Mesenchymal stem cell (in vitro differentiated cells and primary cell): ENCODE measurements around the gene IGLON5.

Experiments
- DNase-seq: peaks from one replicate; pipeline ENCODE4 v3.0.0-alpha.2; 2013
- H2AFZ ChIP-seq: one replicate; pipeline ENCODE4 v1.6.1; 2013; ENCODE audit warnings: low read depth, mild to moderate bottlenecking, control low read depth, inconsistent platforms, low read length, moderate library complexity
- H2AK5ac ChIP-seq: 2 replicates; pipeline ENCODE4 v1.6.1; 2013; ENCODE audit warnings: low read length, moderate library complexity, mild to moderate bottlenecking, inconsistent platforms; ENCODE audit not compliant: severe bottlenecking
- H2BK120ac ChIP-seq: one replicate; pipeline ENCODE4 v1.6.1; 2013; ENCODE audit warnings: low read depth, mild to moderate bottlenecking, inconsistent platforms, low read length, moderate library complexity
- H2BK12ac ChIP-seq, 2 experiments: one replicate each; pipeline ENCODE4 v1.6.1; 2013; ENCODE audit warnings: inconsistent platforms in 2 of 2, low read length in 2 of 2, mild to moderate bottlenecking in 2 of 2, moderate library complexity in 2 of 2, control low read depth in 1 of 2
- H2BK15ac ChIP-seq: one replicate; pipeline ENCODE4 v1.6.1; 2013; ENCODE audit warnings: mild to moderate bottlenecking, low read depth, inconsistent platforms; ENCODE audit not compliant: poor library complexity, severe bottlenecking
- H2BK5ac ChIP-seq: 2 replicates; pipeline ENCODE4 v1.6.1; 2013; ENCODE audit warnings: low read depth, mild to moderate bottlenecking, low read length, control low read depth, inconsistent platforms; ENCODE audit not compliant: poor library complexity, severe bottlenecking
- H3K14ac ChIP-seq, 2 experiments: one replicate each; pipeline ENCODE4 v1.6.1; 2013; ENCODE audit warnings: inconsistent platforms in 2 of 2, low read length in 2 of 2, control low read depth in 1 of 2, mild to moderate bottlenecking in 1 of 2, moderate library complexity in 1 of 2
- H3K18ac ChIP-seq, 2 experiments: one replicate each; pipeline ENCODE4 v1.6.1; 2013; ENCODE audit warnings: inconsistent platforms in 2 of 2, low read length in 2 of 2, control low read depth in 1 of 2, low read depth in 1 of 2, mild to moderate bottlenecking in 1 of 2
- H3K23ac ChIP-seq, 2 experiments: one replicate each; pipeline ENCODE4 v1.6.1; 2013; ENCODE audit warnings: inconsistent platforms in 2 of 2, low read length in 2 of 2, mild to moderate bottlenecking in 2 of 2, moderate library complexity in 2 of 2, control low read depth in 1 of 2
- H3K27ac ChIP-seq: 2 replicates; pipeline ENCODE4 v1.5.1; 2013; ENCODE audit warnings: mild to moderate bottlenecking, moderate library complexity, low read length, control low read depth, inconsistent platforms; ENCODE audit not compliant: poor library complexity, severe bottlenecking
- H3K27me3 ChIP-seq, 2 experiments: 2 replicates each; pipeline versions ENCODE4 v1.6.1 to v1.7.0; 2013; ENCODE audit warnings: low read length in 2 of 2, mild to moderate bottlenecking in 2 of 2, moderate library complexity in 2 of 2, control low read depth in 1 of 2, inconsistent platforms in 1 of 2; ENCODE audit not compliant: control insufficient read depth in 1 of 2, insufficient read depth in 1 of 2
- H3K36me3 ChIP-seq, 2 experiments: 2 replicates each; pipeline versions ENCODE4 v1.6.1 to v1.7.0; 2013; ENCODE audit warnings: low read length in 2 of 2, control low read depth in 1 of 2, inconsistent platforms in 1 of 2, low read depth in 1 of 2, mild to moderate bottlenecking in 1 of 2; ENCODE audit not compliant: insufficient read depth in 2 of 2, control insufficient read depth in 1 of 2
- H3K4ac ChIP-seq, 2 experiments: one replicate each; pipeline ENCODE4 v1.6.1; 2013; ENCODE audit warnings: inconsistent platforms in 2 of 2, low read length in 2 of 2, mild to moderate bottlenecking in 2 of 2, moderate library complexity in 2 of 2, control low read depth in 1 of 2, low read depth in 1 of 2
- H3K4me1 ChIP-seq: 2 replicates; pipeline ENCODE4 v1.6.1; 2013; ENCODE audit warnings: low read depth, low read length, control low read depth; ENCODE audit not compliant: control insufficient read depth, insufficient read depth
- H3K4me2 ChIP-seq: 2 replicates; pipeline ENCODE4 v1.6.1; 2013; ENCODE audit warnings: low read length, mild to moderate bottlenecking, inconsistent platforms; ENCODE audit not compliant: poor library complexity, severe bottlenecking
- H3K4me3 ChIP-seq, 2 experiments: 2 replicates each; pipeline versions ENCODE4 v1.5.1 to v1.7.0; 2013; ENCODE audit warnings: low read length in 2 of 2, mild to moderate bottlenecking in 2 of 2, control low read depth in 1 of 2, low read depth in 1 of 2; ENCODE audit not compliant: insufficient read depth in 1 of 2
- H3K79me1 ChIP-seq: replicated peaks from 2 replicates; pipeline ENCODE4 v1.6.1; 2013; ENCODE audit warnings: mild to moderate bottlenecking, control low read depth, low read length, inconsistent platforms; ENCODE audit not compliant: poor library complexity, severe bottlenecking
- H3K9ac ChIP-seq: 2 replicates; pipeline ENCODE4 v1.7.0; 2013; ENCODE audit warnings: mild to moderate bottlenecking, low read length, moderate library complexity
- H3K9me3 ChIP-seq: 2 replicates; pipeline ENCODE4 v1.7.0; 2013; ENCODE audit warnings: mild to moderate bottlenecking, low read length; ENCODE audit not compliant: control insufficient read depth
- H4K8ac ChIP-seq: one replicate; pipeline ENCODE4 v1.6.1; 2013; ENCODE audit warnings: inconsistent platforms, mild to moderate bottlenecking, low read length, moderate library complexity
- H4K91ac ChIP-seq: one replicate; pipeline ENCODE4 v1.6.1; 2013; ENCODE audit warnings: mild to moderate bottlenecking, low read length, inconsistent platforms
- WGBS: methylation state at CpG from one replicate; pipeline ENCODE4 v1.1.7; 2013; ENCODE audit warnings: mixed read lengths; 5-methylcytosine and 5-hydroxymethylcytosine counted together

IGLON5 gene

DNA sequence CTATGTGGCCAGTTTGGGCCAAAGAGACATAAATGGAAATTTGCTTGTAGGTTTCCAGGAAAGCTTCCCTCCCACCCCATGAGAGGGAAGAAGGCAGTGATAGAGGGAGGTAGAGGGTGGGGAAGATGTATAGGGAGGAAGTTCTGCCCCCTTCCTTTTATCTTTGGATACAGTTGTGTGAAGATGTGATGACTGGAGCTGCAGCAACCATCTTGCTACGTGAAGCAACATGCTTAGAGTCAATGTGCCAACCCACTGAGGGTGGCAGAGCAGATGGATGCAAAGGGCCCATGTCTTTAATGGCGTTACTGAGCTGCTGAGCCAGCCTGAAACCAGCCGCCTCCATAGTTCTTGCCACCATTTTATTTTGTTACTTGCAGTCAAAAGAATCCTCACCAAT is 19.7 kb downstream of the IGLON5 start:
- H3K4me2 ChIP-seq, result no peak overlapping the region
- H4K91ac ChIP-seq, result no peak overlapping the region

DNA sequence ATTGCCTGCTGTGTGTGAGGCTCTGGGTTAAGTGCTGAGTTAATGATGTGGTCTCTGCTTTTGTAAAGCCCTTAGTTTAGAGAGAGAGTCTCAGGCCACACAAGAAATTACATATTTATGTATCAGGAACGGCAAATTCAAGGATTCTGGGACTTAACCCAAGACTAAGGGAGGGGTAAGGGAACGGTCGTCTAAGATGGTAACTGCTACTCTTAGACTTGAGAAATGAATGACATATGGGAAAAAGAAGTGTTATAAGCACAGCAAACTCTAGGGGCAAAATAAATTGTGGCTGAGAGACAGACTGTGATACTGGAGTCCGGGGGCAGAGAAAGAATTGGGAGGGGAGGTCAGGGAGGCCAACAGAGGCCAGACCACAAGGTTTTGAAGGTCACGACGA is 20.3 kb downstream of the IGLON5 start:
- Histone ChIP-seq H3K36me3 (peaks cover 0 to 5% of the 10 kb centered on the region in 2 experiments), H3K27me3 (peaks cover 0 to 19% of the 10 kb centered on the region in 2 experiments), H3K4ac (no peak overlapping the region), H3K27ac (no peak overlapping the region), H3K4me2 (no peak overlapping the region), H3K9ac (no peak overlapping the region), H3K18ac (no peak overlapping the region), H2AFZ (no peak overlapping the region), H3K14ac (no peak overlapping the region), H2AK5ac (no peak overlapping the region), H2BK15ac (no peak overlapping the region), H3K4me3 (no peak overlapping the region), H2BK5ac (no peak overlapping the region), H3K79me1 (no peaks in the 10 kb centered on the region), H3K4me1 (no peaks in the 10 kb centered on the region), H4K8ac (no peak overlapping the region), H2BK120ac (no peak overlapping the region), H3K9me3 (peaks cover 5% of the 10 kb centered on the region), H4K91ac (no peak overlapping the region), H3K23ac (no peak overlapping the region), H2BK12ac (no peak overlapping the region)
- WGBS, result 91% methylated on average over 6 of the region's 6 CpGs
- no peak for DNase-seq

More for the DNA sequence above, 19.7 kb downstream of the IGLON5 start:
- DNase-seq, result no peak
- Histone ChIP-seq H3K14ac (no peak overlapping the region), H3K27me3 (peaks cover 0 to 20% of the 10 kb centered on the region in 2 experiments), H3K27ac (no peak overlapping the region), H2AFZ (no peak overlapping the region), H3K9me3 (peaks cover 5% of the 10 kb centered on the region), H3K4ac (no peak overlapping the region), H3K4me3 (no peak overlapping the region), H2BK5ac (no peak overlapping the region), H3K18ac (no peak overlapping the region), H2BK15ac (no peak overlapping the region), H3K9ac (no peak overlapping the region), H3K79me1 (no peaks in the 10 kb centered on the region), H3K4me1 (no peaks in the 10 kb centered on the region), H3K36me3 (peaks cover 0 to 5% of the 10 kb centered on the region in 2 experiments), H3K23ac (no peak overlapping the region), H2BK12ac (no peak overlapping the region), H4K8ac (no peak overlapping the region), H2BK120ac (no peak overlapping the region), H2AK5ac (no peak overlapping the region)
- WGBS, result 56% methylated on average over 3 of the region's 3 CpGs

- Histone ChIP-seq H3K4me1 (peaks cover 2% of the 10 kb centered on the region), H3K18ac (no peak overlapping the region), H3K9ac (no peak overlapping the region), H3K4ac (no peak overlapping the region), H4K91ac (no peak overlapping the region), H3K4me3 (no peak overlapping the region), H2BK120ac (no peak overlapping the region), H3K36me3 (peaks cover 3 to 5% of the 10 kb centered on the region in 2 experiments), H3K9me3 (peaks cover 5% of the 10 kb centered on the region), H3K27ac (no peak overlapping the region), H2AFZ (no peak overlapping the region), H3K4me2 (no peak overlapping the region), H2BK12ac (no peak overlapping the region), H2BK5ac (no peak overlapping the region), H2AK5ac (no peak overlapping the region), H3K27me3 (no peaks in the 10 kb centered on the region), H3K79me1 (no peaks in the 10 kb centered on the region), H3K23ac (no peak overlapping the region), H3K14ac (no peak overlapping the region), H4K8ac (no peak overlapping the region), H2BK15ac (no peak overlapping the region)
- no peak for DNase-seq
- 81% methylated on average over 11 of the region's 13 CpGs for WGBS
These were observed 22.5 kb downstream of the IGLON5 start for GRCh38 chr19:51333836-51334460.

- peaks cover 0 to 3% of the 10 kb centered on the region in 2 experiments for H3K36me3 ChIP-seq
- peaks cover 0 to 3% of the 10 kb centered on the region in 2 experiments for H3K27me3 ChIP-seq
- no peak overlapping the region for H2BK15ac ChIP-seq
- H3K14ac ChIP-seq, result no peak overlapping the region
- no peak overlapping the region for H3K4me2 ChIP-seq
- 95% methylated on average over 13 of the region's 13 CpGs for WGBS
- no peak overlapping the region for H2AFZ ChIP-seq
- H4K91ac ChIP-seq, result no peak overlapping the region
- H2AK5ac ChIP-seq, result no peak overlapping the region
- no peak overlapping the region for H3K4me3 ChIP-seq
- no peaks in the 10 kb centered on the region for H3K9me3 ChIP-seq
- no peaks in the 10 kb centered on the region for H3K79me1 ChIP-seq
- no peak overlapping the region for H4K8ac ChIP-seq
- peaks cover 16% of the 10 kb centered on the region for H3K4me1 ChIP-seq
- H3K27ac ChIP-seq, result no peak overlapping the region
- no peak overlapping the region for H3K18ac ChIP-seq
- H2BK12ac ChIP-seq, result no peak overlapping the region
- no peak overlapping the region for H2BK120ac ChIP-seq
- H3K23ac ChIP-seq, result no peak overlapping the region
- DNase-seq, result no peak
- no peak overlapping the region for H3K4ac ChIP-seq
- H2BK5ac ChIP-seq, result no peak overlapping the region
- H3K9ac ChIP-seq, result no peak overlapping the region
These were observed 25.9 kb downstream of the IGLON5 start for GRCh38 chr19:51337141-51337860.
